Thymus (tissue), 11 donors: ENCODE data around the gene KLHL17. TPM values are rescaled to one million over a fixed set of nuclear protein-coding genes. Genes with fewer than 3 reads are reported as not detected.

Experiments used
- DNase-seq, 9 donors: peaks; one replicate each; pipeline ENCODE4 v3.0.0-alpha.2; 2013; ENCODE audit warnings: low spot score in 9 of 9, low read depth in 6 of 9, missing footprints in 1 of 9
- H3K27ac ChIP-seq, 2 donors: one replicate each; pipeline ENCODE4 v1.5.1; 2013; ENCODE audit warnings: control low read depth in 1 of 2, low read depth in 1 of 2, low read length in 1 of 2, mild to moderate bottlenecking in 1 of 2, moderate library complexity in 1 of 2
- H3K27me3 ChIP-seq, 2 donors: one replicate each; pipeline ENCODE4 v1.5.1; 2013; ENCODE audit warnings: low read length in 1 of 2; ENCODE audit not compliant: control insufficient read depth in 2 of 2, insufficient read depth in 1 of 2
- H3K36me3 ChIP-seq, 2 donors: one replicate each; pipeline ENCODE4 v1.5.1; 2013; ENCODE audit warnings: low read length in 1 of 2, mild to moderate bottlenecking in 1 of 2, moderate library complexity in 1 of 2; ENCODE audit not compliant: control insufficient read depth in 2 of 2, insufficient read depth in 2 of 2
- H3K4me1 ChIP-seq, 2 donors: one replicate each; pipeline ENCODE4 v1.5.1; 2013; ENCODE audit warnings: low read length in 2 of 2; ENCODE audit not compliant: control insufficient read depth in 2 of 2, insufficient read depth in 2 of 2
- H3K4me3 ChIP-seq, 2 donors: one replicate each; pipeline ENCODE4 v1.5.1; 2013; ENCODE audit warnings: low read length in 2 of 2, control low read depth in 1 of 2, mild to moderate bottlenecking in 1 of 2
- H3K9me3 ChIP-seq, 2 donors: one replicate each; pipeline ENCODE4 v1.5.1; 2013; ENCODE audit warnings: low read length in 1 of 2, mild to moderate bottlenecking in 1 of 2; ENCODE audit not compliant: control insufficient read depth in 2 of 2, insufficient read depth in 1 of 2
- WGBS: extraction: QIAGEN DNeasy Blood & Tissue Kit; methylation state at CpG from one replicate; pipeline ENCODE4 v1.1.7; 2013; 5-methylcytosine and 5-hydroxymethylcytosine counted together
- polyA plus RNA-seq: library from polyadenylated mRNA; stranded (reverse); fragments of 200-250 nt; gene quantifications from one replicate; pipeline ENCODE4 v1.2.3, GENCODE V29; 2013
- total RNA-seq: library from RNA; stranded (reverse); fragments of 120-200 nt; gene quantifications from one replicate; pipeline ENCODE4 v1.2.4, GENCODE V29; 2013
- donor health status: healthy.

The KLHL17 gene
- total and polyA plus RNA-seq, 2 donors, result 7.4 to 34.5 TPM

GRCh38 chr1:927748-928147 is 32.6 kb upstream of the KLHL17 start:
- peaks cover 0 to 1% of the 10 kb centered on the region in 2 donors for H3K9me3 ChIP-seq
- WGBS, result 91% methylated on average over 10 of the region's 10 CpGs
- DNase-seq, result no peak
- H3K4me3 ChIP-seq, result no peak overlapping the region
- no peak overlapping the region for H3K27ac ChIP-seq
- no peaks in the 10 kb centered on the region for H3K36me3 ChIP-seq
- peaks cover 64 to 96% of the 10 kb centered on the region in 2 donors for H3K27me3 ChIP-seq
- peaks cover 13 to 16% of the 10 kb centered on the region in 2 donors for H3K4me1 ChIP-seq

- H3K27me3 ChIP-seq, result peaks cover 58 to 97% of the 10 kb centered on the region in 2 donors
- peaks cover 5 to 11% of the 10 kb centered on the region in 2 donors for H3K4me1 ChIP-seq
- 85% methylated on average over 40 of the region's 40 CpGs for WGBS
- no peak overlapping the region for H3K27ac ChIP-seq
- H3K36me3 ChIP-seq, result no peaks in the 10 kb centered on the region
- no peak overlapping the region for H3K4me3 ChIP-seq
- H3K9me3 ChIP-seq, result peaks cover 0 to 1% of the 10 kb centered on the region in 2 donors
- DNase-seq, result no peak
These were observed 31.3 kb upstream of the KLHL17 start for GRCh38 chr1:928825-929661.

- Histone ChIP-seq H3K36me3 (no peaks in the 10 kb centered on the region), H3K9me3 (peaks cover under 1 to 1% of the 10 kb centered on the region in 2 donors), H3K4me1 (peaks cover 4% of the 10 kb centered on the region in 2 donors), H3K27me3 (peaks cover 51 to 91% of the 10 kb centered on the region in 2 donors), H3K4me3 (no peak overlapping the region), H3K27ac (no peak overlapping the region)
- DNase-seq, result no peak
- WGBS, result 96% methylated on average over 40 of the region's 40 CpGs
These were observed 30.4 kb upstream of the KLHL17 start for GRCh38 chr1:929712-930632.

GRCh38 chr1:930633-931138 is 29.7 kb upstream of the KLHL17 start:
- 89% methylated on average over 18 of the region's 18 CpGs for WGBS
- no peak for DNase-seq
- H3K36me3 ChIP-seq, result no peaks in the 10 kb centered on the region
- H3K27ac ChIP-seq, result no peak overlapping the region
- peaks cover 1 to 6% of the 10 kb centered on the region in 2 donors for H3K9me3 ChIP-seq
- H3K4me3 ChIP-seq, result no peak overlapping the region
- H3K27me3 ChIP-seq, result peaks cover 51 to 91% of the 10 kb centered on the region in 2 donors
- H3K4me1 ChIP-seq, result peaks cover 0 to 3% of the 10 kb centered on the region in 2 donors

- H3K36me3 ChIP-seq, result no peaks in the 10 kb centered on the region
- peaks cover 1 to 6% of the 10 kb centered on the region in 2 donors for H3K9me3 ChIP-seq
- no peak overlapping the region for H3K27ac ChIP-seq
- WGBS, result 63% methylated on average over 15 of the region's 15 CpGs
- no peak for DNase-seq
- H3K27me3 ChIP-seq, result peaks cover 50 to 91% of the 10 kb centered on the region in 2 donors
- H3K4me3 ChIP-seq, result no peak overlapping the region
- no peaks in the 10 kb centered on the region for H3K4me1 ChIP-seq
These were observed 28.8 kb upstream of the KLHL17 start for GRCh38 chr1:931380-932172.

- Histone ChIP-seq H3K4me1 (no peaks in the 10 kb centered on the region), H3K9me3 (peaks cover 1 to 6% of the 10 kb centered on the region in 2 donors), H3K36me3 (no peaks in the 10 kb centered on the region), H3K27ac (no peak overlapping the region), H3K4me3 (no peak overlapping the region), H3K27me3 (peaks cover 49 to 91% of the 10 kb centered on the region in 2 donors)
- WGBS, result 93% methylated on average over 16 of the region's 16 CpGs
- no peak for DNase-seq
These were observed 28.2 kb upstream of the KLHL17 start for GRCh38 chr1:932173-932510.

- peaks cover 44 to 91% of the 10 kb centered on the region in 2 donors for H3K27me3 ChIP-seq
- WGBS, result 93% methylated on average over 25 of the region's 25 CpGs
- H3K36me3 ChIP-seq, result no peaks in the 10 kb centered on the region
- H3K4me3 ChIP-seq, result no peak overlapping the region
- H3K9me3 ChIP-seq, result peaks cover 1 to 6% of the 10 kb centered on the region in 2 donors
- H3K4me1 ChIP-seq, result no peaks in the 10 kb centered on the region
- no peak for DNase-seq
- no peak overlapping the region for H3K27ac ChIP-seq
These were observed 27.4 kb upstream of the KLHL17 start for GRCh38 chr1:932776-933602.

GRCh38 chr1:933603-933940 is 26.8 kb upstream of the KLHL17 start:
- Histone ChIP-seq H3K36me3 (no peaks in the 10 kb centered on the region), H3K4me3 (no peak overlapping the region), H3K27ac (no peak overlapping the region), H3K4me1 (no peaks in the 10 kb centered on the region), H3K9me3 (peaks cover 1 to 6% of the 10 kb centered on the region in 2 donors), H3K27me3 (peaks cover 44 to 91% of the 10 kb centered on the region in 2 donors)
- WGBS, result 45% methylated on average over 10 of the region's 10 CpGs
- no peak for DNase-seq
